ELR (cell line): ENCODE results near the gene IDH3A.

ENCODE experiments used
- DNase-seq: peaks from one replicate; pipeline ENCODE4 v3.0.0-alpha.2; 2015; ENCODE audit warnings: low read depth

Gene IDH3A

DNA sequence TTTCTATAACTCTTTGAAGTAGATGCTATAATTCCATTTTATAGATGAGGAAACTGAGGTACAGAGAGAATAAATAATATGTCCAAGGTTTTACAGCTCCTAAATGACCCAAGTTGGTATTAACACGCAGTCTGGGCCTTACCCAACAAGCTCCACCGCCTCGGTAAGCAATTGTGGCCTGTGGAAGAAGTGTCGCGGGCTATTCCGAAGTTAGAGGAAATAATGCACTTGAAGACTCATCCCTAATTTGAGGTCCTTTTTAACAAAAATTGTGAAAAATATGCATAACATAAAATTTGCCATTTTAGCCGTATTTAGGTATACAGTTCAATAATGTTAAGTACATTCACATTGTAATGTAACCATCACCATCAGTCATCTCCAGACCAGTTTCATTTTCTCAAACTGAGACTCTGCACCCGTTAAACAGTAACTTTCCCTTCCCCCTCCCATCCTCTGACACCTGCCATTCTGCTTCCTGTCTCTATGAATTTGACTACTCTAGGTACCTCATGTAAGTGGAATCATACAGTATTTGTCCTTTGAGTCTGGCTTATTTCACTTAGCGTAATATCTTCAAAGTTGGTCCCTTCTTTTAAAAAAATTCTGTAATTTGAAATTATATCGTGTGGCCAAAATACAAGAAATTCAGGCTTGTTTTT, 18.2 kb downstream of the IDH3A start:
- no peak for DNase-seq

DNA sequence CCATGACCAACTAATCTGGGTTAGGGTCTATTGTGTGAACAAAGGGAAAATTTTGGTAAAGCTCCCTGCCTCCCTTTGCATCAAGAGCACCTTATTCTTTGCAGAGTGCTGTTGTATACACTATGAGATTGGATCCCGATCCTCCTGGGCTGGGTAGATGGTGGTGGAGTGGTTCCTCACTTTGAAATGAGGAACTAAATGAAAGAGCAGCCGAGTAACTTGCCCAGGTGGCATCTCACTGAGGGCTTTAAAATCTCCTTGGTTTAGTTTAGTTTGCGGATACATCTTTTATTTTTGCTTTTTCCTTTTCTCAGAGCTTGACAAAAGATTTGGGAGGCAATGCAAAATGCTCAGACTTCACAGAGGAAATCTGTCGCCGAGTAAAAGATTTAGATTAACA, 19.4 kb downstream of the IDH3A start:
- DNase-seq = no peak

DNA sequence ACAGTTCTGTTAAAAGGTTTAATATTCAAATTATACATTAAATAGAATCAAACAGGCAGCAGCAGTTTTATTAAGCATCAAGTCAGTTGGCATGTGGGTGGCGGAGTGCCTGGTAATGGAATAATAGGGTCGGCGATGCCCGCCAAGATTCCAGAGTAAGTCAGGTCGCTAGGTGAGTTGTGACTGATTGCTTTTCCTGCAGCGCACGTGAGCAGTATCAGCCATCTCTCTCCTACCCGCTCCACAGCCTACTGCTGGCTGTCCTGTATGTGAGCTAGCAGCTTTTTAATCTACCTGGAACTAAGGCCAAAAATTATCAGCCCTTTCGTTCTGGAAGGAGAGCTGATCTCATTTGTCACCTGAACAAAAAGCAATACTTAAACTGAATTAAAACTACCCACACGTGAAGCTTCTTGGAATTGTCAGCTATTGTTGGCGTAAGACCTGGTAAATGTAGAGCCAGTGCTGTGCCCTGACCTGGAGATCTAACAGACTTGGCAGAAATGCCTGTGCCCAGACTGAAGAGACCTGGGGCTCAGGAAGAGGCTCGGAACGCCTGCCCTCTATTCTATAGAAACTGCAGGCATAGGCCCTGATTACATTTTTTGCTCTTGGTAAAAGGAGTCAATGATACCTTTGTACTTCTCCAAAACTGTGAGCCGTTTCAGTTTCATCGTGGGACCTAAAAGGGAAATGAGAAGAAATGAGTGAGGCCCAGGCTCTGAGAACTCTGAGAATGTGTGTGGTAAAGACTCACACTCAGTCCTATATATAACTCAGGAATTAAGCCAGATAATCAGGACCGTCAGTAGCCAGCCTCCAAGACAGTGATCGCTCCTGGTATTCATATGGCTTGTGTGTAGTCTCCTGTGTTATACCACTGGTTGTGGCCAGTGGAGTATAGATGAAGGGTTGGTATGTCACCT, 21.9 kb downstream of the IDH3A start:
- DNase-seq = no peak

DNA sequence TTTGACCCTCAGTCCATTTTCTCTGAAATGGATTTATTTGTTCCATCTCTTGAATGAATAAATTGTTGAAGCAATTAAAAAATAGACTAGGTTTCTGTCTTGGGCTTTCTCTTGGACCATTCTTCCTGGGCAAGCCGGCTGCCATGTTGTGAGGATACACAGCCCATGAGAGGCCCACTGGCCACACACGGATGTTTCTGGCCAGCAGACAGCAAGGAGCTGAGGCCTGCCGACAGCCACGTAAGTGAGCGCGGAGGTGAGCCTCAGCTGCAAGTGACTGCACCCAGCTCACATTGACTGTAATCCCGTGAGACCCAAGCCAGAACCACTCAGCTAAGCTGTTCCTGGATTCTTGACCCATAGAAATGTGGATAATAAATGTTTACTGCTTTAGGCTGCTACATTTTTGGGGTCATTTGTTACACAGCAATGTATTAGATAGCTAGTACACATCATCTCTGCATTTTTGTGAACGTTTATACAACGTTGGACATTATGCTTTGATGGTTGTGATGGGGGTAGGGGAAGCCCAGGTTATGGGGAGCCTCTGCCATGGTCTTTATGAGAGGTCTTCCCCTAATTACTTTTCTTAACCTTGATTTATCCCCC, 22.8 kb downstream of the IDH3A start:
- no peak for DNase-seq

DNA sequence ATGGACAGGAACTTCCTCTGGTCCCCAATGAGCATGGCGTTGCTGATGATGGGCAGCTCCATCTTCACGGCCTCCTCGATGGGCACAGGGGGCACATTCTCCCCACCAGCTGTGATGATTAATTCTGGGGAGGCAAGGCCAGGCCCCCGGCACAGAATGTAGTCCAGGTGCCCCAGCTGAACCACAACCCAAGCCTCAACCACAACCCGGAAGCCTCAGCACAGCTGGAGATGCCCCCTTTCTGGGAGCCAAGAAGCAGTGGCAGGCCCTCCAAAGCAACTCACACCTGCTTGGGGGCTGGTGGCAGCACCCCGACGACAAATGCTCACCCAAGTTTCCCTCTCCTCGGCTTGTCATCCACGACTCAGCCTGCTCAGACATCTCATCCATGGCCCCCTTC, 25.2 kb downstream of the IDH3A start:
- DNase-seq = no peak

DNA sequence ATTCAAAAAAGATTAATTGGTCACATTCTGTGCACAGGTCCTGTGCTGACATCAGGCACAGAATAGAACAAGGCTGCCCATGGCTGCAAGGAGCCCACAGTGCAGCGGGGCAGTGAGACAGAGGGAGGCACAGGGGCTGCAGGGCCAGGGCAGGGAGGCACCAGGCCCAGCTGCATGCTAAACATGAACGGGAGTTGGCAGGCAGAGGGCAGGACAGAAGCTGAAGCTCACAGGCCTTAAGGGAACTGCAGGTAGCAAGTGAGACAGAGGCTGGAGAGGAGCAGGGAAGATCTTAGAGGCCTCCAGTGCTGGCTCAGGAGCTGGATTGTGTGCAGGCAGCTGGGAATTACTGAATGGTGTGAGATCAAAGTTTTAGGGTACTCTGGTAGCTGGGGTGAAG, 26.2 kb downstream of the IDH3A start:
- no peak for DNase-seq

DNA sequence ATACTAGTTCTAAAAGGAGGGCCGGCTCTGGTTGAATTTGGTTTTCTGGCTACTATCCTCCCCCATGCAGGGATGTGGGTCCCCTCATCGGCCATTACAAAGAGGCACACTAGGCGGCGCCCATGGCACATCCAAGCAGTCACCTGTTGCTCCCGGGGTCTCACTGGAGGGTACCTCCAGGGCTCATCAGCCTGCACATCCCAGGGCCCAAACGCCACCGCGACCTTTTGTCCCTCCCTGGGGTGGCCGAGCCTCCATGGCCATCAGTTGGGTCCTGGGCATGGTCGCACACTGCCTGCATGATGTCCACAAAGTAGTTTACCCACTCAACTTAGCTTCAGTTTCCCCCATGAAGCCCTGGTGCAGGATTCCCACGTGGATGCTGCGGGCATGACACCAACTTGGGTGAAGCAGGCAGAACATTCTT, 28.3 kb downstream of the IDH3A start:
- peak; percentile 50 for DNase-seq

DNA sequence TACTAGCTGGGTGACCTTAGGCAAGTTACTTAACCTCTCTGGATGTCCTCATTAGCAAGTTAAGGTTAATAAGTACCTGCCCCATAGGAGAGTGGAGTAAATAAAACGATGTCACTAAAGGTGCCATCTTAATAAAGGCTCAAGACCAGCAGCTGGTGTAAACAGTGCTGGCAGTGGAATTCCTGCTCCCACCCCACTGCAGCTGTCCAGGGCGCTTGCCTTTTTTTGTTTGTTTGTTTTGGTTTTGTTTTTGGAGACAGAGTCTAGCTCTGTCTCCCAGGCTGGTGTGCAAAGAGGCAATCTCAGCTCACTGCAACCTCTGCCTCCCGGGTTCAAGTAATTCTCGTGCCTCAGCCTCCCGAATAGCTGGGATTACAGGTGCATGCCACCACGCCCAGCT, 28.9 kb downstream of the IDH3A start:
- DNase-seq = no peak

DNA sequence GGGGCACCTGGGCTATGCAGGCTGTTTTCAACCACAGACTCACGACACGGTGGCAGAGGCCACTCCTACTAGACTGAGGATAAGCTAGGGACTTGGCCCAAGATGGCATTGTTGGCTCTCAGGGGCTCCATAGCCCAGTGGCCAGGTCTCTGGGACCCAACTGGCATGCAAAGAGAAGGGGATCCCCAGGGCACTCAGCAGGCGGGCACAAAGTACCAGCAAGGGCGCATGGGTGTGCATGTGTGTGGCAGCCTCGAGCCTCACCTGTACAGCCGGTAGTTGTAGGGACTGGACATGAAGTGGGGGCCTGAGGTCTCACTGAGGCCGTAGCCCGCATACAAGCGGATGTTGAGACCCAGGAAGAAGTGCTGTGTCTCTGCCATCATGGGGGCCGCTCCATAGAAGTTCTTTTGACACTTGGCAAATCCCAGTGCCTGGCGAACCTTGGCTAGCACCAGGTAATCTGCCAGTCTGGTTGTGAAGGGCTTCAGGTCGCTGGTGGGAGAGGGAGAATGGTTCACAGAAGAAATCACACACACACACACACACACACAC, 30.2 kb downstream of the IDH3A start:
- no peak for DNase-seq

DNA sequence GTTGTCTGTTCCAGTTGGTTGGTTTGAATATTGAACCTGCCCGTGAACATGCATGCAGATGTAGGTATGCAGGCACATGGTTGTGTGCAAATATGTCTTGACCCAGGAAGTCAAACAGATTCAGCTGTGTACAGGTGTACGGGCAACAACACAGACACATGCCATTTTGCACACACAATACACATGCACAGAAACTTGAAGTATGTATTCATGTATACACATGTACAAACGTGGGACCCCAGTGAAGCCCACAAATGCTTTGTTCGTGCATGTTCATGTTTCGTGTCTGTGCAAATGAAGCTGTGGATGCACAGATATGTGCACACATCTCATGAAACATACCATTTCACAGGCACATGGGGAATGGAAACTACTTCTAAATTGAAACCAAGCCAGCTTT, 30.7 kb downstream of the IDH3A start:
- DNase-seq = no peak

DNA sequence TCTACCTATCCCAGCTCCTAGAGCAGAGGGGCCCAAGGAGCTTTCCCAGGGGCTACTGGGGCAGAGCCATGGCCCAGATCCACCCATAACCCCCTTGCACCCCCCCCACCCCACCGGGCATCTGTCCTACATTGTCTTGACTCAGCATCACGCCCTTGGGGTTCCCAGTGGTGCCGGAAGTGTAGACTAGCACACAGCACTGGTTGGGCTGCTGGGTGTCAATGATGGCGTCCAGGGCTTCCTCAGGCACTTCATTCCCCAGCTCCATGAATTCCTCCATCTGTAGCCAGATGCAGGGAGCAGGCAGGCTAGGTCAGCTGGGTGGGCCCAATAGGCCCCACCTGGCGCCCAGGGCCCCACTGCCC, 33.2 kb downstream of the IDH3A start:
- no peak for DNase-seq

DNA sequence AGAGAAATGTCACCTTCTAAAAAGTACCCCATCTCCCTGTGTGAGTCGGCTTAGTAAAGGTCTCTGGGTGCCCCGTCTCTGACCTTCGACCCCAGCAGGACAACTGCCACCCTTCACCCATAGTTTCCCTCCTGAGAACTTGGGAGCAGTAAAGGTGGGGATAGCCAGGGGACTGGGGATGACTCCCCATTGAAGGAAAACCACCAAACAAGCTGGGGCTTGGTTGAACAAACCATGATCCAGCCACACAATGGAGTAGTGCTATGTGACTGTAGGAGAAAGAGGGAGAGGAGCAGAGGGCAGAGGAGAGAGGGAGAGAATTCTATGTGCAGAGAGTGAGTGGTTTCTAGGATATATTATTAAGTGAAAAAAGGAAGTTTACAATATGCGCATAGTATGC, 33.7 kb downstream of the IDH3A start:
- DNase-seq = no peak

DNA sequence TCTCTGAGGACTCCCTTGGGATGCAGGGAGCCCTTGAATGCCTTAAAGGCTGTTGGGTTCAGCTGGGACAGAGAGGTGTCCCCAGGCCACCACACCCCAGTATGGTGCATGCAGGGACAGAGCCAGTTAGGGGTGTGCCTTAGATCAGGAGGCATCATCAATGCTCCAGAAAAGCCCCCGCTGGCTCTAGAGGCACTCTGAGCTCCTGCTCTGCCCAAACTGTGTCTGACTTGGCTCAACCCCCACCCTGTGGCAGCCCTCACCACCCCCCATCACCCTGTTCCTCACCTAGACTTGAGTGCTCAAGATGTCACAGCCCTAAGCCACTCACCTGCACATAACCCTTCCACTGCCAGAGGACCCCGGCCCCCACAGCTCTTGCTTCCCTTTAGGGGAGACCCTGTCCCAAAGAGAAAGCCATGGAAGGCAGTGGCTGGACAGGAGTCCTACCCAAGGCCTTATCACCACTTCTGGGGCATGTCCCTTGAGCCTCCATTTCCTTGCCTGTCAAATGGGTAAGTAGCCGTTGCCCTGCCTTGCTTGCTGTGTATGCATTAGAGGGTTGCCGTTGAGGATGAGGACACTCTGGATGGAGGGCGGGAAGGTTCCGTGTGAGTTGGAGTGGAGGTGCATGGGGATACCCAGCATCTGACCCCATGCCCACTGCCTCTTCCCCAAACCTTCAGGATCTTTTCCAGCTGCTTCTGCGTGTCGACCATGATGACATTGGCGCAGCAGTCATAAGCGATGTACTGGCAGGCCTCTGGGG, 43.8 kb downstream of the IDH3A start:
- no peak for DNase-seq

DNA sequence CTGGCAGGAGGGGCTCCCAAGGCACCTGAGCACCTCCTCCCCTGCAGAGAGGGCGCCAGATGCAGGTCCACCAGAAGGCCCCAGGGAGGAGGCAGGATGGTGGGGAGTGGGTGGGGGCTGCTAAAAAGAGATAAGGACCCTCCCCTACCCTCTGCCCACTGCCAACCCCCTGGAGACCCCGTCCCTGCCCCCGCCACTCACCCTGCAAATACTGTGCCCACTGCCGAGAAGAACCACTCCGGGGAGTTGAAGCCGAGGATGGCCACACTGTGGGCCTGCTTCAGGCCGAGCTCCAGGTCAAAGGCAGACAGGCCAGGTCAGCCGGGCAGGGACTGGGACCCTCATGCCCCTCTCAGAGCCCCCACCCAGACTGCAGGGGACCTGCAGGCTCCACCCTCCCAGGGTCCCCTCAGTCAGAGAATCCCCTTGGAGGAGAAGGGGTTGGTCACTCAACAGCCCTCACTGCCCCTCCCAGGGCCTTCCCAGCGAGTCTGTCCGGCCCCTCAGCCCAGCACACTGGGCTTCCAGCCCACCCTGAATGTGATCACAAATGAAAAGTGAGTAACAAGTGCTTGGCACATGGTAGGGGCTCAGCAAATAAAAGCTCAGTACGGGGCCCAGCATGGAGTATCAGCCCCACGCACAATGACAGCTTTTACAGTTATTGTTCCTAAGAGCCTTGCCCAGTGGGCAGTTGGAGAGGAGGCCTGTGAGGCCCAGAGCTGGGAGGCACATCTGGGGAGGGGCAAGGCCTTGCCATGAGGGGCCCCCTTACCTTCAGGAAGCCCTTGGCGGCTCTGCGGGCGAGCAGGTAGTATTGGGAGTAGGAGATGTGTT, 44.8 kb downstream of the IDH3A start:
- no peak for DNase-seq

DNA sequence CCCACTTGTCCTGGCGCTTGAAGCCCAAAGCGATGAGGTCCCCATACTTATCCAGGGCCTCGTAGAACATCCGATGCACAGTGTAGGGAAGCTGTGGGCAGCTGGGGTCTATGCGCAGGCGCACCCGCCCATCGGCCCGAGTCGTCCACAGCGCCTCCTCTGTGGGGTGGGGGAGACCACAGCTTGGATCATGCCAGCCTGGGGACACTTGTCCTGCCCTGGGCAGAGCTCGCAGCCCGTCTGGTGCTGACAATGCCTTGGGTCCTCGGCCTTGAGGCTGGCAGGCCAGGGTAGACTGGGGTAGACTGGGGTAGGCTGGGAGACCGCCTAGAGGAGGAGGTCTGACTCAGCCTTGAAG, 45.4 kb downstream of the IDH3A start:
- no peak for DNase-seq

DNA sequence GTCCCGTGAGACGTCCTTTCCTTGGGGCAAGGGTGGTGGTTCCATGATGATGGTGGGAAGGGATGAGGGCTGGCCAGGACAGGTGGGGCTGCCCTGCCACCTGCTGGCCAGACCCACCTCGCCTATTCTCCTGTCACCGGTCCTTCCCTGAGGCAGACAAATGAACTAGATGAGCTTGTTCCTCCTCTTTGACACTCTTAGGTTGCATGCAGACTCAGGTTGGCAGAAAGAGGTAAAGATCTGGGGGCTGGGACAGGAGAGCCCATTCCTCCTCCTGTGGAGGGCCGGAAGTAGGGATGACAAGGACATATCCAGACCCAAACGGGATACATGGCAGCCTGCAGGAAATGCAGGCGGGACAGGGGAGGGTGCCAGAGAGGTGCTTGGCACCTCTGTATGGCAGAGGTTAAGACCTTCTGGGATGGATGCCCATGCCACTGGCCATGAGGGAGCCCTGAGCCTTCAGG, 46.6 kb downstream of the IDH3A start:
- DNase-seq = peak; percentile 37

DNA sequence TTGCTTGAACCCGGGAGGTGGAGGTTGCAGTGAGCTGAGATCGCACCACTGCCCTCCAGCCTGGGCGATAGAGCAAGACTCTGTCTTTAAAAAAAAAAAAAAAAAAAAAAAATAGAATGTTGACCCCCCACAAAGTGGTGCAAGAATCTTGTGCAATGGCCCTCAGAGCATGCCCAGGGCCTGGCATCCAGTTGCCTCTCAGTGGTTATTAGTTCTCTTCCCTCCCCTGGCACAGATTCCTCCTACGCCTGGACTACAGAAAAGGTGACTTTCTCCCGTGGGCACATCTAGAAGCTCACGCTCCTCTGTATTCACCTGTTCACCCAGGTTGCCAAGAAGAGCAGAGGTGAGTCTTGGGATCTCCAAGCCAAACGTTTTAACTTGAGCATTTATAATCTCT, 48.5 kb downstream of the IDH3A start:
- DNase-seq = no peak

DNA sequence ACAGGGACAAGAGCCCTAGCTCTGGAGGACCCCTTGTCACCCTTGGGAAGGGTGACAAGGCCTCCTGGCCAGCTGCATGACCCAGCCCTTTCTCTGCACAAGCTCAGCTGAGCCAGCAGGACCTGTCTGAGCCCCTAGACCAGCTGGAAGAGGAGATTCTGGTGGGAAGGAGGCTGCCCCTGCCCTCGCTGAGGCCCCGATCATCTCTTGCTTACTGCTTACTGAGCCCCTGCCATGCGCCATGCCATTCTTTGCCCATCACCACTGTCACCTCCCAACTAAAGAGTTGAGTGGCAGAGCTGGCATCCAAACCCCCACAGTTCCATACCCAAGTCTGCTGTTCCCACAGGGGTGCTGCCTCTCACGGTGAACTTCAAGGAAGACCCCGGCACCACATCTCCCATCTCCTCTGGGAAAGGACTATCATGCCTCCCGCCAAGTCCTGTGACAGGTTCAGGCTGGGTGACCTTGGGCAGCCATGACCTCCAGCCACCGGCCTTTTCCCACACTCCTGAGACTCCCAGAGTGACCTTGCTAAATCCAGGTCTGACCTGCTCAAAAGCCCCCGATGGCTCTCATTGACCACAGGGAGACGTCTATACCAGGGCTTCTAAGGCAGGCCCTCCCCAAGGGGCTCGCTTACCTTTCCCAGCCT, 51.2 kb downstream of the IDH3A start:
- DNase-seq = no peak

DNA sequence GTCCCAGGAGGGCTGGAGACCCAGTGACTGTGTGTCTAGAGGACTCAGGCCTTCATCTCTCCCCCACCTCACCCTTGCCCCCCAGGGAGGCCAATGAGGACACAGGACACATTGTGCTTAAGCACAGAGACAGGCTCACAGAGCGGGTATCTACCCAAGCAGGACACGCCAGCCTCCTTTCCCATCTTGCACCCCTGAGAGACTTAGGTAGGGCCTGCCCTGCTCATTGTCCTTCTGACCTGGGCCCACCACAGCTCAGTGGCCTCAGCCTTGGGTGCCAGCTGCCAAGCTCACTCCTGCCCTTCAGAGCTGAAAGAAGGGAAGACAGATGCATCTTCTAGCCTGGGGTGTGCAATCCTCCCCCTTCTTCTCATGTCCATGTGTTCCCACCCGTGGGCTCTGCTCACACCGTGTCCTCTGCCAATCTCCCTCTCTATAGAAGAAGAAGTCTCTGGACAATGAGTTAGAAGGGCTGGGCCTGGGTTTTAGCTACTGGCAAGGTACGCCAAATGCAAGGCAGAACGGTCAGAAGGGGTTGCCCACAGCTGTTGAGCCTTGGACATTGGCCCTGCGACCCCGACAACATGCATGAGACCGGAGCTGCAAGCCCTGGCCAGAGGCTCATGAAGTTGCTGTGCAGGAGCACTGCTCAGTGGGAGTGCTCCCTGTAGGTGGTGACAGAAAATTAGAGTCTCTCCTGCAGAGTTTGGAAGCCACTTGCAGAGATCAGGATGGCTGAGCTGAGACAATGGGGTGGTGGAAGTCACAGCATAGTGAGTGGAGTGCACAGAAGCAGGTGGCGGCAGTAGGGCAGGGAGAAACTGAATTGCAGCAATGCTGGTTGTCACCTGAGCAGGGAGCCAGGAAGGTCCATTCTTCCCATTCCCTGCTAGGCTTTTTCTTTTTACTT, 52.4 kb downstream of the IDH3A start:
- DNase-seq = no peak
